PFSK-1 (cell line): Measurements from ENCODE around the gene NFIB.

Experiments
- FOXP2 ChIP-seq: optimal IDR thresholded peaks from 2 replicates; pipeline ENCODE3; 2011; ENCODE audit warnings: borderline replicate concordance, control low read depth, inconsistent platforms; ENCODE audit not compliant: insufficient read depth; ENCODE audit errors: extremely low read length, extremely low read depth
- POLR2AphosphoS5 ChIP-seq: IDR thresholded peaks from 2 replicates; pipeline ENCODE4 v1.6.1; 2012; ENCODE audit warnings: low read depth, mild to moderate bottlenecking, control low read depth, low read length, moderate library complexity
- SIN3A ChIP-seq: IDR thresholded peaks from 2 replicates; pipeline ENCODE4 v1.6.1; 2012; ENCODE audit warnings: mild to moderate bottlenecking, low read length, moderate library complexity, borderline replicate concordance; ENCODE audit not compliant: insufficient read depth
- TAF1 ChIP-seq: IDR thresholded peaks from 2 replicates; pipeline ENCODE4 v1.6.1; 2012; ENCODE audit warnings: low read length, control low read depth, borderline replicate concordance; ENCODE audit not compliant: insufficient read depth
- TF ChIP-seq, protein P1 (sequence below), 2 experiments: IDR thresholded peaks; 2 replicates each; pipeline versions ENCODE4 v1.6.1 to v1.8.0; 2011 to 2012; ENCODE audit warnings: low read depth in 2 of 2, low read length in 2 of 2, control low read depth in 1 of 2, inconsistent platforms in 1 of 2, mild to moderate bottlenecking in 1 of 2, moderate library complexity in 1 of 2; ENCODE audit not compliant: insufficient read depth in 1 of 2

Gene NFIB

DNA sequence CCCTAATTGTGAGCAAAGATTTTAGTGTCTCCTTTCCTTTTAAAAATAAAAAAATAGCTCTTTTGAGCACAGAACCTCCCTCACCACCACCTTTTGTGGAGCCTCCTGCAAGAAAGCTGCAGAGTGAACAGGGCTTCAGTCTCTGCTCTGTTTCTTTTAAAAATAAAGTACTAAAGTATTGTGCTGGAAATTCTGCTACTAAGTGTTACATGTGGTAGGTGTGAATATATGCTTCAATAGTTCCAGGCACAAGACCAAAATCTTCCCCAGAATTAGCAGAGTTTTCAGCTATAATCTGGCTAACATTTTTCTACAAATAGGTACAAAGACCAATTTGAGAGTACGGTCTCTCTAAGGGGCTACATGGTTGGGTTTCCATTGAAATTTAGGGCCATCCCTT, 40.3 kb upstream of the NFIB start:
- TF ChIP-seq FOXP2 (no peak), TAF1 (no peak), SIN3A (no peak), POLR2AphosphoS5 (no peak)

DNA sequence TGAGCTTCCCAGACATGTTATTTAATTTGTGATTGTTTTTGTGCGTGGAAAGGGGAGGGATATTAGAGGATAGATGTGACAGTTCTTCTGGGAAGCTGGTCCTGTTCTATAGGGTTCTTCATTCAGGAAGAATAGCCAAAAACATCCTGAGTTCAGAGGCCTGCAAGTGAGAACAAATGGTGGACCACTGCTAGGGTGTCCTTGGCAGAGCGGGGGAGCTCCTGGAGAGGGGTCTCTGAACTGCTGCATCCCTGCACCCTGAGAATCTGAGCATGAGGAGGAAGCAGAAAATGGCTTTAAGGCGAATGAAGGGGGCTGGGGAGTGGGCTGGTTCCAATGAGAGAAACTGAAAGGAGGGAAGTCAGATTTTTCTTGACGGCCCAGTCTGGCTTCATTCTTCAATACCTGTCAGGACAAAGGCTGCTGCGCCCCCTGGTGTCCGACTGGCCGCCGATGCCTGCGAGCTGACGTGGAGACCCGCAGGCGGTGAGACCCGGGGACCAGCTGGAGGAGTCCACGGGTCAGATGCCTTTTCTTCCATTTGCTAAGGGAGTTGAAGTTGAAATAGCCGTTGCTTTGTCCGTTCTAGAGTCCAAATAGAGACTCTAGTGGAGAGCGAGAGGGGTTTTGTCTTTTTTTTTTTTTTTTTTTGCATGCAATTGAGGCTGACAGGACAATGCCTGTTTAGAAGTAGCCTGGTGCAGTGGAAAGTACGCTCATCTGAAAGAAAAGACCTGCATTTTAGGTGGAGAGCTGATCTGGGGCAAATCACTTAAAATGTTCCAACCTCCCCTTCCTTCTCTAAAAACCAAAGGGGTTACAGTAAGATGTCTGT, 39.5 kb upstream of the NFIB start:
- TF ChIP-seq SIN3A (no peak), FOXP2 (peak; percentile 34)

DNA sequence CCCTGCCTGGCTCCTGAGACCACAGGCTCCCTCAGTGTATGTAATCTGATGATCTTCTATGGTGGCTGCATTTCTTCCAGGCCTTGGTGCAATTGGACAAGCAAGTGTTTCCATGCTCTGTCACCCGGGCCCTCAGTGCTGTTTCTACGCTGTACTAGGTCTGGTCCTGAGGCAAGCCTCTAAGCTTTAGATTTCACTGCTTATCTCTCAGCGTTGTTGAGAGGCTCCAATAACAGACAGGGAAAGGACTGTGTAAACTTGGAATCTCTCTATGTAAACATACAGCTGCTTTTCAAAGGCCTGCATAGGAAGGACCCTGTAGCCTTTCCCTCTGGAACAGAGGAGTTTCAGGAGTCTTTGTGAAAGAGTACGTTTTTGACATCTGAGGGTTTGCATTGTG, 38.6 kb upstream of the NFIB start:
- TF ChIP-seq TAF1 = no peak
- no peak for TF ChIP-seq SIN3A
- no peak for TF ChIP-seq POLR2AphosphoS5
- no peak for TF ChIP-seq FOXP2
- TF ChIP-seq, protein P1, sequence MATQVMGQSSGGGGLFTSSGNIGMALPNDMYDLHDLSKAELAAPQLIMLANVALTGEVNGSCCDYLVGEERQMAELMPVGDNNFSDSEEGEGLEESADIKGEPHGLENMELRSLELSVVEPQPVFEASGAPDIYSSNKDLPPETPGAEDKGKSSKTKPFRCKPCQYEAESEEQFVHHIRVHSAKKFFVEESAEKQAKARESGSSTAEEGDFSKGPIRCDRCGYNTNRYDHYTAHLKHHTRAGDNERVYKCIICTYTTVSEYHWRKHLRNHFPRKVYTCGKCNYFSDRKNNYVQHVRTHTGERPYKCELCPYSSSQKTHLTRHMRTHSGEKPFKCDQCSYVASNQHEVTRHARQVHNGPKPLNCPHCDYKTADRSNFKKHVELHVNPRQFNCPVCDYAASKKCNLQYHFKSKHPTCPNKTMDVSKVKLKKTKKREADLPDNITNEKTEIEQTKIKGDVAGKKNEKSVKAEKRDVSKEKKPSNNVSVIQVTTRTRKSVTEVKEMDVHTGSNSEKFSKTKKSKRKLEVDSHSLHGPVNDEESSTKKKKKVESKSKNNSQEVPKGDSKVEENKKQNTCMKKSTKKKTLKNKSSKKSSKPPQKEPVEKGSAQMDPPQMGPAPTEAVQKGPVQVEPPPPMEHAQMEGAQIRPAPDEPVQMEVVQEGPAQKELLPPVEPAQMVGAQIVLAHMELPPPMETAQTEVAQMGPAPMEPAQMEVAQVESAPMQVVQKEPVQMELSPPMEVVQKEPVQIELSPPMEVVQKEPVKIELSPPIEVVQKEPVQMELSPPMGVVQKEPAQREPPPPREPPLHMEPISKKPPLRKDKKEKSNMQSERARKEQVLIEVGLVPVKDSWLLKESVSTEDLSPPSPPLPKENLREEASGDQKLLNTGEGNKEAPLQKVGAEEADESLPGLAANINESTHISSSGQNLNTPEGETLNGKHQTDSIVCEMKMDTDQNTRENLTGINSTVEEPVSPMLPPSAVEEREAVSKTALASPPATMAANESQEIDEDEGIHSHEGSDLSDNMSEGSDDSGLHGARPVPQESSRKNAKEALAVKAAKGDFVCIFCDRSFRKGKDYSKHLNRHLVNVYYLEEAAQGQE (IDR thresholded peaks at IDR 0.05; ENCODE audit: insufficient read depth in 1 of 2, low read depth in 2 of 2, low read length in 2 of 2) = no peak

DNA sequence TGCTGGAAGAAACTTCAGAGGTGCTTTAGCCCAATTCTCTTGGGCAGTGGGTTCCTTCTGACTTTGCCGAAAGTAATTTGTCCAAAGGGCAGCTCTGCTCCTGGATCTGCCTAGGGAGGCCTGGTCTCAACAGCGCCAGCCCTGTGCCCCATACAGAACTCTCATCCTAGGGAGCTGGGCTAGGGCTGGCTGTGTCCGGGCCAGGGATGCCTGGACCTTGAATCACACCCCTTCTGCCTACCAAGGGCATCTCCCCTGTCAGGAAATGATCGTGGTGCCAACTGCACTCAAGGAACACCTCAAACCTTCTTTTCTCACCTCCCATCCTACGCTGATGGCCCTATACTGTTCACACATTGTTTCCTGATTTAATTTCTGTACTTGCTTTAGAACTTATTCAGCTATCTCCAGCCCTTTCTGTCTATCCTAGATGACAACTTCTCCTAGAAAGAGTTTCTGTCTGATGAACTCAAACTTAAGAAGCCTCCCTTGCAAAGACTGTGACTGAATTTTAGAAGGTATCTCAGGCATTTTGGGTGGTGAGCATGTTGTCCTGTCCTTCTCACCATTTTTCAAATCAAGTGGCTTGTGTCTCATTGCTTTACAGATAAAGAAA, 37.4 kb upstream of the NFIB start:
- TF ChIP-seq POLR2AphosphoS5 = no peak
- no peak for TF ChIP-seq FOXP2
- TF ChIP-seq, protein P1 (IDR thresholded peaks at IDR 0.05; ENCODE audit: insufficient read depth in 1 of 2, low read depth in 2 of 2, low read length in 2 of 2) = no peak
- no peak for TF ChIP-seq SIN3A

DNA sequence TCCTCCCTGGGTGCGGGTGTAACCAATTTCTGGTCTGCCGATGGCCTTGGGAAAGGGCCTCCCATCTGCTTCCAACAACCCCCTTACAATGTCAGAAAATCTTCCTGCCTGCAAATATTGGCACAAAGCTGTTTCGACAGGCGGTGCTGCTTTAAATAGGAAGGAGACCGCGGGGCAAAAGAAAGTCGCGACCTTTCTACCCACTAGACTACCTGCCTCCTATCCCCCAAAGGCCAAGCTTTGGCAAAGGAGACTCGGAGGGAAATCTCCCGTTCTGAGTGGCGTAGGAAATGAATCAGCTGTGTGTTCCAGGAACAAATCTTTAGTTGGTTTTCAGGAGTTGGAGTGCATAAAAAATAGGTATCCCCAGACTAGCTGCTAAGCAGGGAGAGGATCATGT, 36.8 kb upstream of the NFIB start:
- TF ChIP-seq POLR2AphosphoS5 = no peak
- no peak for TF ChIP-seq SIN3A
- no peak for TF ChIP-seq TAF1
- TF ChIP-seq, protein P1 (IDR thresholded peaks at IDR 0.05; ENCODE audit: insufficient read depth in 1 of 2, low read depth in 2 of 2, low read length in 2 of 2) = no peak
- no peak for TF ChIP-seq FOXP2

DNA sequence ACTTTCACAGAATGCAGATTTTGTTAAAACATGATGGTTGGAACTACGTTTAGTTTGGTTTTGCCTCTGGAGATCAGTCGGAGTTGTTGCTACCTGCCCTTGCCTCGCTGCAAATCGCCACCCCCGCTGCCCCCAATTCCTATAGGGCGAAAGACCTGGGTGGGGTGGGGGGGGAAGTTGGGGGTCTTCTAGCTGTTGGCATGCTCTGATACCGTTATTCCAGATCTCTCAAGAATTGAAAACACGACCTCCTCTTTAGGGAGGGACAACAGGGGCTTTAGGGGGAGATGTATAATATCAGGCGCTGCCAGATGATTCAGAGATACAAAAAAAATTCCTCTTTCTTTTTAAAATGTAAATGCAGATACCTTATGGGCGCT, 36.4 kb upstream of the NFIB start:
- TF ChIP-seq POLR2AphosphoS5 (no peak), TAF1 (no peak), SIN3A (no peak), FOXP2 (no peak)
- TF ChIP-seq, protein P1 (IDR thresholded peaks at IDR 0.05; ENCODE audit: insufficient read depth in 1 of 2, low read depth in 2 of 2, low read length in 2 of 2) = no peak
